ENCODE data around the gene TMEM87B. TPM values are rescaled to one million over a fixed set of nuclear protein-coding genes. Genes with fewer than 3 reads are reported as not detected.
"Not testable (repeated sequence)": the region's sequence is repeated elsewhere in the genome, so short reads cannot be mapped to it uniquely, and the experiment has no call there.

TMEM87B gene
- total RNA-seq, 1 experiment from 2014 or later: 16.3 TPM

DNA sequence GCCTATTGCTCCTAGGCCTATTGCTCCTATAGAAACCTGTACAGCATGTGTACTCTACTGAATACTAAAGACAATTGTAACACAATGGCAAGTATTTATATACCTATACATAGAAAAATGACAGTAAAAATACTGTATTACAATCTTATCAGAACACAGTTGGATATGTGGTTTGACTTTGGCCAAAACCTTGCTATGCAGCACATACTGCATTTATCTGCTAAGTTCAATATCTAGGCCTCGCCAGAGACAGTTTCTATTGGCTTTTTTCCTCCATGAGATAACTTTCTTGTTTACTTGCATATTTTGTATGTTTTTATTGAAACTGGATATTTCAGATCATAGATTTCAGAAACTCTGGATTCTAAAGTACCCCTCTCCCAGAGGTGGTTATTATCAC lies 19.3 kb upstream of the TMEM87B start:
- H3K27me3 Mint-ChIP-seq (ENCODE audit: insufficient read depth, unreplicated experiment): no peaks in the 10 kb centered on the region

DNA sequence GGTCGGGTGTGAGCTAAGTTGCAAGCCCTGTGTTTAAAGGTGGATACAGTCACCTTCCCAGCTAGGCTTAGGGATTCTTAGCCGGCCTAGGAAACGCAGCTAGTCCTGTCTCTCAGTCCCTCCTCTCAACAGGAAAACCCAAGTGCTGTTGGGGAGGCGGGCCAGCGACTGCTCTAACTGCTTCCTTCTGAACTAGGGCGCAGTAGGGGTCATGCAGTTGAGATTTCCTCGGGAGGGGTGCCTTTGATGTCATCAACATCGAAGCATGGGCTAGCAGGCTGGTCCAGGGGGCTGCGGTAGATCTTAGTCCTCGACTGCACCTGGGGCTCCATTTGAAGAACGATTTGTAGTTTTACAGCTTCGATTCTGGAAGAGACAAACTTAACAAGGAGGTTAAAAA lies 15.5 kb upstream of the TMEM87B start:
- Mint-ChIP-seq H3K9me3 (ENCODE audit: unreplicated experiment) (peaks cover 13% of the 10 kb centered on the region), H3K4me1 (ENCODE audit: low read depth, unreplicated experiment) (peaks cover 28% of the 10 kb centered on the region)
- H3K27me3 Mint-ChIP-seq (ENCODE audit: insufficient read depth, unreplicated experiment); H3K36me3 Mint-ChIP-seq (ENCODE audit: insufficient read depth, unreplicated experiment); DNase-seq; H3K9me3 ChIP-seq; H3K27ac Mint-ChIP-seq (ENCODE audit: unreplicated experiment); intact Hi-C loops (cut with micrococcal nuclease; ENCODE audit: unreplicated experiment); H3K4me3 ChIP-seq (ENCODE audit: low read depth, low read length); CTCF ChIA-PET; BruUV-seq (replicated peaks); H3K27me3 ChIP-seq (replicated peaks; ENCODE audit: control insufficient read depth, insufficient read depth, low read length); H3K36me3 ChIP-seq (ENCODE audit: control insufficient read depth, insufficient read depth, low read length); H3K4me3 Mint-ChIP-seq (ENCODE audit: unreplicated experiment): not testable (repeated sequence)
- POLR2A ChIA-PET: interaction anchor here (0.6 kb wide), 1 partner anchor 147 kb away, joined by 7 read pairs; no protein-coding TSS in a partner anchor
- H3K4me1 ChIP-seq: peaks cover 19% of the 10 kb centered on the region

More for the DNA sequence above, 19.3 kb upstream of the TMEM87B start:
- Histone ChIP-seq H3K4me1 (peaks cover 6% of the 10 kb centered on the region), H3K36me3 (ENCODE audit: control insufficient read depth, insufficient read depth, low read length) (no peaks in the 10 kb centered on the region), H3K9me3 (no peaks in the 10 kb centered on the region), H3K4me3 (ENCODE audit: low read depth, low read length) (no peak overlapping the region), H3K27me3 (replicated peaks; ENCODE audit: control insufficient read depth, insufficient read depth, low read length) (no peaks in the 10 kb centered on the region)
- no TSS peak for BruUV-seq (replicated peaks)
- H3K36me3 Mint-ChIP-seq (ENCODE audit: insufficient read depth, unreplicated experiment): peaks cover 6% of the 10 kb centered on the region
- TF ChIP-seq, protein P1, sequence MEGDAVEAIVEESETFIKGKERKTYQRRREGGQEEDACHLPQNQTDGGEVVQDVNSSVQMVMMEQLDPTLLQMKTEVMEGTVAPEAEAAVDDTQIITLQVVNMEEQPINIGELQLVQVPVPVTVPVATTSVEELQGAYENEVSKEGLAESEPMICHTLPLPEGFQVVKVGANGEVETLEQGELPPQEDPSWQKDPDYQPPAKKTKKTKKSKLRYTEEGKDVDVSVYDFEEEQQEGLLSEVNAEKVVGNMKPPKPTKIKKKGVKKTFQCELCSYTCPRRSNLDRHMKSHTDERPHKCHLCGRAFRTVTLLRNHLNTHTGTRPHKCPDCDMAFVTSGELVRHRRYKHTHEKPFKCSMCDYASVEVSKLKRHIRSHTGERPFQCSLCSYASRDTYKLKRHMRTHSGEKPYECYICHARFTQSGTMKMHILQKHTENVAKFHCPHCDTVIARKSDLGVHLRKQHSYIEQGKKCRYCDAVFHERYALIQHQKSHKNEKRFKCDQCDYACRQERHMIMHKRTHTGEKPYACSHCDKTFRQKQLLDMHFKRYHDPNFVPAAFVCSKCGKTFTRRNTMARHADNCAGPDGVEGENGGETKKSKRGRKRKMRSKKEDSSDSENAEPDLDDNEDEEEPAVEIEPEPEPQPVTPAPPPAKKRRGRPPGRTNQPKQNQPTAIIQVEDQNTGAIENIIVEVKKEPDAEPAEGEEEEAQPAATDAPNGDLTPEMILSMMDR (IDR thresholded peaks at IDR 0.05; ENCODE audit: insufficient read depth in 1 of 2, low read depth in 1 of 2, low read length in 1 of 2, severe bottlenecking in 1 of 2, unreplicated experiment in 1 of 2): no peak
- no peak for DNase-seq
- H3K9me3 Mint-ChIP-seq (ENCODE audit: unreplicated experiment): peaks cover 13% of the 10 kb centered on the region
- ChIA-PET POLR2A (no interaction called here), CTCF (interaction anchor here (0.7 kb wide), 1 partner anchor 1316 kb away, joined by 4 read pairs; no protein-coding TSS in a partner anchor)
- H3K4me3 Mint-ChIP-seq (ENCODE audit: unreplicated experiment): no peak overlapping the region
- intact Hi-C loops (cut with micrococcal nuclease; ENCODE audit: unreplicated experiment): no loop called here
- no peak overlapping the region for H3K27ac Mint-ChIP-seq (ENCODE audit: unreplicated experiment)
- H3K4me1 Mint-ChIP-seq (ENCODE audit: low read depth, unreplicated experiment): peaks cover 7% of the 10 kb centered on the region

DNA sequence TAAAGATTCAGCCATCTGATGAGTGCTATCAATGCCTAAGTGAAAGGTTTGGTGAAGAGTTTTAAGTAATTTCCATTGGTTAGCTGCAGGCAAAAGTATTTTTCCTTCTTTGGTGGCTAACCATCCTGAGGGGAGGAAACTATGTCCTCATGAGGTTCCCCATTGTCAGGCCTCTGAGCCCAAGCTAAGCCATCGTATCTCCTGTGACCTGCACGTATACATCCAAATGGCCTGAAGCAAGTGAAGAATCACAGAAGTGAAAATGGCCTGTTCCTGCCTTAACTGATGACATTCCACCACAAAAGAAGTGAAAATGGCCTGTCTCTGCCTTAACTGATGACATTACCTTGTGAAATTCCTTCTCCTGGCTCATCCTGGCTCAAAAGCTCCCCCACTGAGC lies 15.0 kb upstream of the TMEM87B start:
- intact Hi-C loops (cut with micrococcal nuclease; ENCODE audit: unreplicated experiment); H3K4me3 ChIP-seq (ENCODE audit: low read depth, low read length); H3K27me3 ChIP-seq (replicated peaks; ENCODE audit: control insufficient read depth, insufficient read depth, low read length); CTCF ChIA-PET; H3K9me3 ChIP-seq; BruUV-seq (replicated peaks); H3K4me3 Mint-ChIP-seq (ENCODE audit: unreplicated experiment); POLR2A ChIA-PET; H3K36me3 Mint-ChIP-seq (ENCODE audit: insufficient read depth, unreplicated experiment); H3K27me3 Mint-ChIP-seq (ENCODE audit: insufficient read depth, unreplicated experiment); DNase-seq; H3K36me3 ChIP-seq (ENCODE audit: control insufficient read depth, insufficient read depth, low read length): not testable (repeated sequence)
- H3K4me1 ChIP-seq: peaks cover 19% of the 10 kb centered on the region
- peaks cover 28% of the 10 kb centered on the region for H3K4me1 Mint-ChIP-seq (ENCODE audit: low read depth, unreplicated experiment)
- H3K9me3 Mint-ChIP-seq (ENCODE audit: unreplicated experiment): peaks cover 16% of the 10 kb centered on the region
- peak overlapping the region; percentile 76 for H3K27ac Mint-ChIP-seq (ENCODE audit: unreplicated experiment)

DNA sequence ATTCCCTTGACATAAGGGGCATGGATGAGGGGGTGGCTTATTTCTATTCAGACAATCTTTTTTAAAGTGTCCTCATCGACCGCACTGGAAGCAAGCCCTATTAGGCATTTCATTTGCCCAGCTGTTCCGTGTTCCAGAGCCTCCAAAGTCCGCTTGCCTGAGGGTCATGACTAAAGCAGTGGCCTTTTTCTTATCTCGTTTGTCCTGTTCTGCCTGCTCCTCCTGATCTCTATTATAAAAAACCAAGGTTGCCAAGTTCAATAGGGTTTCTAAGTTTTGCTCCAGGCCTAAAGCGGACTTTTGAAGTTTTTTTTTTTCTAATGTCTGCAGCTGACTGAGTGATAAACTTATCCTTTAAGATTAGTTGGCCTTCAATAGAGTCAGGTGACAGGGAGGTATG lies 13.6 kb upstream of the TMEM87B start:
- H3K4me1 Mint-ChIP-seq (ENCODE audit: low read depth, unreplicated experiment): peaks cover 28% of the 10 kb centered on the region
- POLR2A ChIA-PET; H3K4me3 ChIP-seq (ENCODE audit: low read depth, low read length); H3K27me3 Mint-ChIP-seq (ENCODE audit: insufficient read depth, unreplicated experiment); H3K36me3 ChIP-seq (ENCODE audit: control insufficient read depth, insufficient read depth, low read length); intact Hi-C loops (cut with micrococcal nuclease; ENCODE audit: unreplicated experiment); CTCF ChIA-PET; BruUV-seq (replicated peaks); H3K4me3 Mint-ChIP-seq (ENCODE audit: unreplicated experiment); H3K27me3 ChIP-seq (replicated peaks; ENCODE audit: control insufficient read depth, insufficient read depth, low read length); H3K36me3 Mint-ChIP-seq (ENCODE audit: insufficient read depth, unreplicated experiment): not testable (repeated sequence)
- Histone ChIP-seq H3K4me1 (peaks cover 19% of the 10 kb centered on the region), H3K9me3 (peaks cover 15% of the 10 kb centered on the region)
- H3K9me3 Mint-ChIP-seq (ENCODE audit: unreplicated experiment): peaks cover 30% of the 10 kb centered on the region
- peak overlapping the region; percentile 27 for H3K27ac Mint-ChIP-seq (ENCODE audit: unreplicated experiment)
- peak; percentile 80 to 83 for DNase-seq
